Fibroblast of the aortic adventitia (primary cell): ENCODE data around the gene COL23A1. TPM values are rescaled to one million over a fixed set of nuclear protein-coding genes. Genes with fewer than 3 reads are reported as not detected.

Source experiments
- DNase-seq: peaks from one replicate; pipeline ENCODE4 v3.0.0-alpha.2; 2010; ENCODE audit warnings: low read depth
- H3K4me3 ChIP-seq: 2 replicates; pipeline ENCODE4 v1.5.1; 2011; ENCODE audit warnings: low read depth, mild to moderate bottlenecking, control low read depth, low read length, moderate library complexity
- CTCF ChIP-seq: IDR thresholded peaks from 2 replicates; pipeline ENCODE4 v1.5.1; 2011; ENCODE audit warnings: mild to moderate bottlenecking, low read length, control low read depth, inconsistent platforms; ENCODE audit not compliant: insufficient read depth
- total RNA-seq: library from RNA; depleted of rRNA; stranded (reverse); fragments of >200 nt; gene quantifications from 2 replicates; pipeline ENCODE4 v1.2.3, GENCODE V29; 2012; ENCODE audit warnings: low replicate concordance

Gene COL23A1
- total RNA-seq, 1 donor: not detected

DNA sequence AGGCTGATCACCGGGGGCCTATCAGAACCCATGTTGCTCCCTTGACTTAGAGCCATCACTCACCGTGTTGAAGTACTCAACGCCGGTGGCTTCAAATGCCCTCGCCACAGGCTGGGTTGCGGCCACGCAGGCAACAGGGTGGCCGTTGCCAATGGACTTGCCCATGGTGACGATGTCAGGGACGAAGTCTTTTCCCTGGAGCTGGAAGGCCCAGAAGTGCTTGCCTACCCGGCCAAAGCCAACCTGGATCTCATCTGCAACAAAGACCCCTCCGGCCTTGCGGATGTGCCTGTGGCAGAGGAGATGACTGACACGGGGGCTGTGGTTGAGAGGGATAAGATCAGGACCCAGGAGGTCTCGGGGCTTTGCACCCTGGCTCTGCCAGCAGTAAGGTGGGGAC, 367.9 kb downstream of the COL23A1 start:
- no peak overlapping the region for H3K4me3 ChIP-seq
- no peak for DNase-seq
- no peak for TF ChIP-seq CTCF

GRCh38 chr5:178221853-178222252, 368.3 kb downstream of the COL23A1 start:
- no peak for TF ChIP-seq CTCF
- no peak overlapping the region for H3K4me3 ChIP-seq
- DNase-seq: no peak

DNA sequence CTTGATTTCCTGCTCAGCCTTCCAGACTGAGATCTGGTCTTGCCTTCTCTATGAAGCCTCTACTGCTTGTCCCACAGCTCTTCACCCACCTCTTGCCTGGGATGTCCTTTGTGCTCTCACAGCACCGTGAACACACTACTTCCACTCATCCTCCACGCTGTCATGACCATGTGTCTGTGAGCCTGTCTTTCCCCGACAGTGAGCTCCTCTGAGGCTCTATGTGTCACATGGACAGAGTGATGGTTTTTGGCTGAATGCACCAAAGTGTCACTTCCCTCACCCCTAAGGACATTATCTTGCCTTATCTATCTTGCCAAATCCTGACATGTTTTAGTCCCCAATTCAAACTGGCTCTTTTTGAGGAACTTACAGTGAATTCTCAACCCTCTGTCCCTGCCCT, 368.9 kb downstream of the COL23A1 start:
- TF ChIP-seq CTCF: no peak
- no peak overlapping the region for H3K4me3 ChIP-seq
- no peak for DNase-seq

DNA sequence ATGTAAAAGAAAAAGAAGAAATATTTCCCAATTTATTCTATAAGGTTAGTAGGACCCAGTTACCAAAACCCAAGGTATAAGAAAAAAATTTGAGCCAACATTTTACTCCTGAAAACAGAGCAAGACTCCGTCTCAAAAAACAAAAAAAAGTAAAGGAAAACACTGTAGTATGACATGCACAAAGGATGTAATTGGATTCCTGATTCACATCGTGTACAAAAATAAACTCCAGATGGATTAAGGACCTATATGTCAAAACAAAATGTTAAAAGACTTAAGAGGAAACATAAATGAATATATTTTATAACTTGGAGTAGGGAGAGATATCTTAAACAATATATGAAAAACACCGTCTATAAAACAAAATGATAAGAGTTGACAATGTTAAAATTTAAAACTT, 371.4 kb downstream of the COL23A1 start:
- no peak overlapping the region for H3K4me3 ChIP-seq
- no peak for TF ChIP-seq CTCF
- no peak for DNase-seq

DNA sequence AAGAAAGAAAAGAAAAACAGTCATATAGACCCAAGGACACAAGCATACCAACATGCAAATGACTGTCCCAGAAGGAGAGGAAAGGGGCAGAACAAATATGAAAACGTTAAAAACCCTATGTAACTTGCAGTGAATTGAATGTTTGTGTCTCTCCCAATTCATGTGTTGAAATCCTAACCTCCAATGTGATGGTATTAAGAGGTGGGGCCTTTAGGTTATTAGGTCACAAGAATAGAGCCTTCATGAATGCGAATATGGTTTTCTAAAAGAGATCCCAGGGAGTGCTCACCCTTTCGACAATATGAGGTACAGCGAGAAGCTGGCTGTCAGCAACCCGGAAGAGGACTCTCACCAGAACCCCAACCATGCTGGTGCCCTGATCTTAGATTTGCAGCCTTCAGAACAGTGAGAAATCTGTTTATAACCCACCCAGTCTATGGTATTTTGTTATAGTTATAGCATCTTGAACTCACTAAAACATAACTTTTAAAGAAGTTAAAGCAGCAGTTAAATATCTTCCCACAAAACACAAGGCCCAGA, 371.9 kb downstream of the COL23A1 start:
- no peak for TF ChIP-seq CTCF
- no peak overlapping the region for H3K4me3 ChIP-seq
- DNase-seq: no peak

- no peak overlapping the region for H3K4me3 ChIP-seq
- TF ChIP-seq CTCF: no peak
- no peak for DNase-seq
Measured at GRCh38 chr5:178216779-178217178, 373.4 kb downstream of the COL23A1 start.

GRCh38 chr5:178216088-178216534, 374.1 kb downstream of the COL23A1 start:
- H3K4me3 ChIP-seq: no peak overlapping the region
- DNase-seq: no peak
- no peak for TF ChIP-seq CTCF
